ENCODE measurements around the gene NCBP1.

NCBP1 gene

DNA sequence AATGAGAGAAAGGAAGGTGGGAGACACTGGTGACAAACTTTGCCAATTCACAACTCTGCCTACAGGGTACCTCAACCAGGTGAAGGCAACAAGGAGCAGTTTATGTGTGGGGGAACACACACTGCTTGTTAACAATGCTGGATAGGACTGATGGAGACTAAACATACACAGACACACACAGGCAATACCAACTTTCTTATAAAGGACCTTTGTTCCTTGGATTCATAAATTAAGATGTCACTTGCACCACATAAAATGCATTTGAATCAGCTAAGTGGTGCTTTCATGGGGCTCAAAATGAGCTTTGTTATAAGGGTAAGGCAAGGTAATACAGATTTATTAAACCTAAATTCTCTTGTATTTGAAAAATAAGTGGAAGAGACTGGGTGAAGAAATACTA lies 4.5 kb upstream of the NCBP1 start:
- TF ChIP-seq, protein P1, sequence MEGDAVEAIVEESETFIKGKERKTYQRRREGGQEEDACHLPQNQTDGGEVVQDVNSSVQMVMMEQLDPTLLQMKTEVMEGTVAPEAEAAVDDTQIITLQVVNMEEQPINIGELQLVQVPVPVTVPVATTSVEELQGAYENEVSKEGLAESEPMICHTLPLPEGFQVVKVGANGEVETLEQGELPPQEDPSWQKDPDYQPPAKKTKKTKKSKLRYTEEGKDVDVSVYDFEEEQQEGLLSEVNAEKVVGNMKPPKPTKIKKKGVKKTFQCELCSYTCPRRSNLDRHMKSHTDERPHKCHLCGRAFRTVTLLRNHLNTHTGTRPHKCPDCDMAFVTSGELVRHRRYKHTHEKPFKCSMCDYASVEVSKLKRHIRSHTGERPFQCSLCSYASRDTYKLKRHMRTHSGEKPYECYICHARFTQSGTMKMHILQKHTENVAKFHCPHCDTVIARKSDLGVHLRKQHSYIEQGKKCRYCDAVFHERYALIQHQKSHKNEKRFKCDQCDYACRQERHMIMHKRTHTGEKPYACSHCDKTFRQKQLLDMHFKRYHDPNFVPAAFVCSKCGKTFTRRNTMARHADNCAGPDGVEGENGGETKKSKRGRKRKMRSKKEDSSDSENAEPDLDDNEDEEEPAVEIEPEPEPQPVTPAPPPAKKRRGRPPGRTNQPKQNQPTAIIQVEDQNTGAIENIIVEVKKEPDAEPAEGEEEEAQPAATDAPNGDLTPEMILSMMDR (conservative IDR thresholded peaks at IDR 0.05; ENCODE audit: low read depth, low read length): no peak
- DNase-seq (ENCODE audit: low read depth): no peak
- no peak overlapping the region for H3K4me3 ChIP-seq (ENCODE audit: low read length)

- TF ChIP-seq, protein P1 (conservative IDR thresholded peaks at IDR 0.05; ENCODE audit: low read depth, low read length): no peak
- H3K4me3 ChIP-seq (ENCODE audit: low read length): no peak overlapping the region
- DNase-seq (ENCODE audit: low read depth): no peak
Observed at GRCh38 chr9:97630591-97630990, 3.0 kb upstream of the NCBP1 start.

- H3K4me3 ChIP-seq (ENCODE audit: low read length): peak overlapping the region; percentile 98
- peak; percentile 51 for DNase-seq (ENCODE audit: low read depth)
- TF ChIP-seq, protein P1 (conservative IDR thresholded peaks at IDR 0.05; ENCODE audit: low read depth, low read length): no peak
Observed at GRCh38 chr9:97632248-97632984, 1.2 kb upstream of the NCBP1 start.

GRCh38 chr9:97633859-97634490 lies 354 bp downstream of the NCBP1 start:
- no peak for DNase-seq (ENCODE audit: low read depth)
- H3K4me3 ChIP-seq (ENCODE audit: low read length): peak overlapping the region; percentile 98
- TF ChIP-seq, protein P1 (conservative IDR thresholded peaks at IDR 0.05; ENCODE audit: low read depth, low read length): no peak

- H3K4me3 ChIP-seq (ENCODE audit: low read length): peak overlapping the region; percentile 98
- TF ChIP-seq, protein P1 (conservative IDR thresholded peaks at IDR 0.05; ENCODE audit: low read depth, low read length): no peak
- DNase-seq (ENCODE audit: low read depth): no peak
Observed at GRCh38 chr9:97635026-97635425, 1.4 kb downstream of the NCBP1 start.

DNA sequence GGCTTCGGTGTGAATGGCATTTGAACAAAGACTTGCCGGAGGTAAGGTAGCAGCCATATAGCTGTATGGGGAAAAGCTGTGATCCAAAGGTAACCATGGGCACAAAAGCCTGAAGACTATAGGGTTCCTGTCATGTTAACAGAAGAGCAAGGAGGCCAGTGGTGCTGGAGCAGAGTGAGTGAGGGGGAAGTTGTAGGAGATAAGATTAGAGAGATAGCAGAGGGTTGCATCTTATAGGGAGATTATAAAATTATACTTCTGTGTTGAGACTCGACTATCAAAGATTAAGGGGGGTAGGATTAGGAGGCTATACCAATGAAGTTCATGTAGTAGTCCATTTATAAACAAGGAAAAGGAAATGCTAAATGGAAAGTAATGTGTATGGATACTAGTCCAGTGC lies 3.3 kb downstream of the NCBP1 start:
- DNase-seq (ENCODE audit: low read depth): no peak
- TF ChIP-seq, protein P1 (conservative IDR thresholded peaks at IDR 0.05; ENCODE audit: low read depth, low read length): no peak

GRCh38 chr9:97638666-97639065 lies 5.0 kb downstream of the NCBP1 start:
- TF ChIP-seq, protein P1 (conservative IDR thresholded peaks at IDR 0.05; ENCODE audit: low read depth, low read length): peak; percentile 27
- DNase-seq (ENCODE audit: low read depth): no peak
- no peak overlapping the region for H3K4me3 ChIP-seq (ENCODE audit: low read length)

More for the DNA sequence above, 3.3 kb downstream of the NCBP1 start:
- no peak overlapping the region for H3K4me3 ChIP-seq (ENCODE audit: low read length)

Measured in retinal pigment epithelial cell (primary cell).